GM23338 (cell line): ENCODE results near the gene CTU1. TPM values are rescaled to one million over a fixed set of nuclear protein-coding genes. Genes with fewer than 3 reads are reported as not detected.

Experiments
- ATAC-seq: fragments of 200-7000 bp; cut with Tn5 transposase; 3 replicates; pipeline ENCODE4 v1.9.1; 2020
- DNase-seq: peaks from one replicate; pipeline ENCODE4 v3.0.0-alpha.2; 2015; ENCODE audit warnings: low spot score
- H2AFZ ChIP-seq: fragments of 200-600 bp; sonication (generic); 2 replicates; pipeline ENCODE4 v1.8.0; 2016; ENCODE audit warnings: antibody characterized with exemption, mild to moderate bottlenecking, moderate library complexity
- H3F3A ChIP-seq: fragments of 200-600 bp; sonication (generic); replicated peaks from 2 replicates; pipeline ENCODE4 v1.8.0; 2017; ENCODE audit warnings: antibody characterized with exemption, mixed run types, low read depth
- H3K27ac ChIP-seq: fragments of 200-600 bp; sonication (generic); 2 replicates; pipeline ENCODE4 v1.6.1; 2016; ENCODE audit warnings: low read depth
- H3K27me3 ChIP-seq: fragments of 200-600 bp; sonication (generic); 2 replicates; pipeline ENCODE4 v1.8.0; 2016; ENCODE audit warnings: mild to moderate bottlenecking, mixed run types, moderate library complexity; ENCODE audit not compliant: insufficient read depth
- H3K36me3 ChIP-seq: fragments of 200-600 bp; sonication (generic); 2 replicates; pipeline ENCODE4 v1.8.0; 2016; ENCODE audit warnings: mild to moderate bottlenecking; ENCODE audit not compliant: insufficient read depth
- H3K4me1 ChIP-seq: fragments of 200-600 bp; sonication (generic); 2 replicates; pipeline ENCODE4 v1.8.0; 2016; ENCODE audit warnings: mild to moderate bottlenecking, moderate library complexity; ENCODE audit not compliant: insufficient read depth
- H3K4me2 ChIP-seq: fragments of 200-600 bp; sonication (generic); 2 replicates; pipeline ENCODE4 v1.7.1; 2017; ENCODE audit warnings: mixed run types
- H3K4me3 ChIP-seq: fragments of 200-600 bp; sonication (generic); 2 replicates; pipeline ENCODE4 v1.6.1; 2016; ENCODE audit warnings: mixed run types
- H3K79me2 ChIP-seq: fragments of 200-600 bp; sonication (generic); replicated peaks from 2 replicates; pipeline ENCODE4 v1.8.0; 2017; ENCODE audit warnings: mild to moderate bottlenecking; ENCODE audit not compliant: insufficient read depth
- H3K9me2 ChIP-seq: fragments of 200-600 bp; sonication (generic); 2 replicates; pipeline ENCODE4 v1.8.0; 2017; ENCODE audit not compliant: insufficient read depth
- H4K20me1 ChIP-seq: fragments of 200-600 bp; sonication (generic); replicated peaks from 2 replicates; pipeline ENCODE4 v1.8.0; 2017; ENCODE audit warnings: mild to moderate bottlenecking; ENCODE audit not compliant: insufficient read depth
- H3K27ac Mint-ChIP-seq: 2 replicates; pipeline ENCODE4 v1.8.0; 2020; ENCODE audit warnings: inconsistent platforms, mild to moderate bottlenecking, moderate library complexity, mixed read lengths
- H3K27me3 Mint-ChIP-seq: 3 replicates; pipeline ENCODE4 v1.8.0; 2022; ENCODE audit warnings: low read depth, mild to moderate bottlenecking, moderate library complexity, mixed read lengths, inconsistent platforms; ENCODE audit not compliant: insufficient read depth, poor library complexity
- H3K36me3 Mint-ChIP-seq: 3 replicates; pipeline ENCODE4 v1.8.0; 2021; ENCODE audit warnings: low read depth, mild to moderate bottlenecking, inconsistent platforms, moderate library complexity, mixed read lengths
- H3K4me1 Mint-ChIP-seq: 3 replicates; pipeline ENCODE4 v1.8.0; 2020; ENCODE audit warnings: mild to moderate bottlenecking, inconsistent platforms, mixed read lengths
- H3K4me3 Mint-ChIP-seq: 3 replicates; pipeline ENCODE4 v1.8.0; 2021; ENCODE audit warnings: moderate library complexity, mild to moderate bottlenecking, inconsistent platforms, mixed read lengths
- H3K9me3 Mint-ChIP-seq: 3 replicates; pipeline ENCODE4 v1.8.0; 2020; ENCODE audit warnings: moderate library complexity, mild to moderate bottlenecking, inconsistent platforms, mixed read lengths
- CREB1 ChIP-seq: fragments of 250-450 bp; sonication (Bioruptor Pico); IDR thresholded peaks from 2 replicates; pipeline ENCODE4 v1.5.0; 2020; ENCODE audit warnings: low read depth, mild to moderate bottlenecking, moderate library complexity
- JUNB ChIP-seq: IDR thresholded peaks from one replicate; pipeline ENCODE4 v1.6.1; 2016; ENCODE audit warnings: antibody characterized with exemption; ENCODE audit not compliant: unreplicated experiment
- polyA plus RNA-seq: library from polyadenylated mRNA; unstranded; fragments of >200 nt; fragmentation: Nextera tagmentation; extraction: Ambion mirVana; gene quantifications from 2 replicates; pipeline ENCODE4 v1.2.1, GENCODE V29; 2016
- total RNA-seq: library from RNA; depleted of rRNA; stranded (reverse); fragments of >200 nt; shearing (Covaris generic); gene quantifications from 2 replicates; pipeline ENCODE4 v1.2.3, GENCODE V29; 2014
- TF ChIP-seq, protein P1 (sequence below): IDR thresholded peaks from one replicate; pipeline ENCODE4 v1.6.1; 2018; ENCODE audit warnings: antibody characterized with exemption; ENCODE audit not compliant: unreplicated experiment
- TF ChIP-seq, protein P2 (sequence below), 2 experiments: fragments of 200-600 bp in 1 of 2; sonication (generic) in 1 of 2; conservative IDR thresholded peaks; 2 replicates each; pipeline versions ENCODE4 v1.5.1 to v1.6.1; 2016 to 2017; ENCODE audit warnings: antibody characterized with exemption in 2 of 2, low read depth in 2 of 2, mild to moderate bottlenecking in 2 of 2, moderate library complexity in 1 of 2

The CTU1 gene
- total and polyA plus RNA-seq, 2 experiments from 2014 or later, result 3.7 to 18.8 TPM

DNA sequence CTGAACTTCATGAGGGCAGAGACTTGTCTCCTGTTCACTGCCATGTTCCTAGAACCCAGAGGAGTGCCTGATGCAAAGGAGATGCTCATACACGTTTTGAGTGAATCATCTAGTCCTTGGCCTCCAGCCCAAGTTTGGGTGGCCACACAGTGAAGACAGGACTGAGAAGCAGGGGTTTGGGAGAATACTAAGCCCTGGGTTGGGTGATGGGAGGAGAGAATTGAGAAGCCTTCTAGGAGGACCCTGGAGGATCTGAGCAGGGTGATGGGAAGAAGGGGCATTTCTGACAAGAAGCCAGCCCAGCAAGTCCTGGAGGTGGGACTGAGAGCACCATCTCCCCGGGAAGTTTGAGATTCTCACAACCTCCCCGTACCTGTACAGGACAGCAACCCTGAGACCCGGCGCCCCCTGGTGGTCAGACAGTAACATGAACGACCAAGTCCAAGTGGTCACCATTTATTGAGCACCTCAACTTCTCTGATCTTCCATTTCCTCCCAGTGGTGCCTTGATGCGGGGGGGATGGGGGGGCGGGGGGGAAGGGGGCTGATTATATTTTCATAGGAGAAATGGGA, 11.0 kb downstream of the CTU1 start (continued):
- TF ChIP-seq, protein P1, sequence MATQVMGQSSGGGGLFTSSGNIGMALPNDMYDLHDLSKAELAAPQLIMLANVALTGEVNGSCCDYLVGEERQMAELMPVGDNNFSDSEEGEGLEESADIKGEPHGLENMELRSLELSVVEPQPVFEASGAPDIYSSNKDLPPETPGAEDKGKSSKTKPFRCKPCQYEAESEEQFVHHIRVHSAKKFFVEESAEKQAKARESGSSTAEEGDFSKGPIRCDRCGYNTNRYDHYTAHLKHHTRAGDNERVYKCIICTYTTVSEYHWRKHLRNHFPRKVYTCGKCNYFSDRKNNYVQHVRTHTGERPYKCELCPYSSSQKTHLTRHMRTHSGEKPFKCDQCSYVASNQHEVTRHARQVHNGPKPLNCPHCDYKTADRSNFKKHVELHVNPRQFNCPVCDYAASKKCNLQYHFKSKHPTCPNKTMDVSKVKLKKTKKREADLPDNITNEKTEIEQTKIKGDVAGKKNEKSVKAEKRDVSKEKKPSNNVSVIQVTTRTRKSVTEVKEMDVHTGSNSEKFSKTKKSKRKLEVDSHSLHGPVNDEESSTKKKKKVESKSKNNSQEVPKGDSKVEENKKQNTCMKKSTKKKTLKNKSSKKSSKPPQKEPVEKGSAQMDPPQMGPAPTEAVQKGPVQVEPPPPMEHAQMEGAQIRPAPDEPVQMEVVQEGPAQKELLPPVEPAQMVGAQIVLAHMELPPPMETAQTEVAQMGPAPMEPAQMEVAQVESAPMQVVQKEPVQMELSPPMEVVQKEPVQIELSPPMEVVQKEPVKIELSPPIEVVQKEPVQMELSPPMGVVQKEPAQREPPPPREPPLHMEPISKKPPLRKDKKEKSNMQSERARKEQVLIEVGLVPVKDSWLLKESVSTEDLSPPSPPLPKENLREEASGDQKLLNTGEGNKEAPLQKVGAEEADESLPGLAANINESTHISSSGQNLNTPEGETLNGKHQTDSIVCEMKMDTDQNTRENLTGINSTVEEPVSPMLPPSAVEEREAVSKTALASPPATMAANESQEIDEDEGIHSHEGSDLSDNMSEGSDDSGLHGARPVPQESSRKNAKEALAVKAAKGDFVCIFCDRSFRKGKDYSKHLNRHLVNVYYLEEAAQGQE, result no peak

DNA sequence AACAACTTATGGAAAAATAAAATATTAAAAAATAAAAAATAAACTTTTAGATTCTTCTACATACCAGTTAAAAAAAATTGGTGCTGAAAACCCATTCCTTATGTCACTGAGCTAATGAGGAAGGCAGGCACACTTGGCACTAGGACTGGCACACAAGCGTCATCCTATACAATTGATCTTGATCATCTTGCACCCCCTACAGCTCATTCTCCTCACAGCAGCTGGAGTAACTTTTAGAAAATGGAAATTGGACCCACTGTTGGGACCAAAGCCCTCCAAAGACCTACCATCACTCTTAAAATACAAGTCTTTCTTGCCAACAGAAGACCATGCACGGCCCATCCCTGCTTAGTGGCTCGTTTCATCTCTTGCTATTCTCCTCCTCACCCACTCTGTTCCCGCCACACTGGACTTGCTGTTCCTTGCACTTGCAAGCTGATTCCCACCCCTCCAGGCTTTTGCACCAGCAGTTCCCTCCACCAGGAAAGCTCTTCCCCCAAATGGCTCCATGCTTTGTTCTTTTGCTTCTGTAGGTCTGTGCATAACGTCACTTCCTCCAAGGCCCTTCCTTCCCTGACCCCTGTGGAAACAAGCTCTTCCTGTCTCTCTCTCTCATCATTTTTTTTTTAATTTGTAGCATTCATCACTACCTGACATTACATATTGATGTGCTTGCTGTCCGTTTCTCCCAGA, 11.6 kb downstream of the CTU1 start:
- H3F3A ChIP-seq, result peaks cover 5% of the 10 kb centered on the region; the same call in 1 of the 2 replicates
- H4K20me1 ChIP-seq, result no peaks in the 10 kb centered on the region
- no peak for ATAC-seq
- Mint-ChIP-seq H3K27me3 (peaks cover 13% of the 10 kb centered on the region), H3K36me3 (peaks cover 5% of the 10 kb centered on the region; the same call in 1 of the 3 replicates), H3K9me3 (peaks cover 4% of the 10 kb centered on the region; the same call in 1 of the 3 replicates), H3K4me3 (no peak overlapping the region; the same call in 2 of the 3 replicates), H3K4me1 (peaks cover 24% of the 10 kb centered on the region), H3K27ac (no peak overlapping the region)
- H3K4me3 ChIP-seq, result no peak overlapping the region
- peaks cover 12% of the 10 kb centered on the region for H3K4me1 ChIP-seq
- no peaks in the 10 kb centered on the region; the same call in 1 of the 2 replicates for H3K27me3 ChIP-seq
- TF ChIP-seq JUNB, result no peak
- TF ChIP-seq, protein P2, sequence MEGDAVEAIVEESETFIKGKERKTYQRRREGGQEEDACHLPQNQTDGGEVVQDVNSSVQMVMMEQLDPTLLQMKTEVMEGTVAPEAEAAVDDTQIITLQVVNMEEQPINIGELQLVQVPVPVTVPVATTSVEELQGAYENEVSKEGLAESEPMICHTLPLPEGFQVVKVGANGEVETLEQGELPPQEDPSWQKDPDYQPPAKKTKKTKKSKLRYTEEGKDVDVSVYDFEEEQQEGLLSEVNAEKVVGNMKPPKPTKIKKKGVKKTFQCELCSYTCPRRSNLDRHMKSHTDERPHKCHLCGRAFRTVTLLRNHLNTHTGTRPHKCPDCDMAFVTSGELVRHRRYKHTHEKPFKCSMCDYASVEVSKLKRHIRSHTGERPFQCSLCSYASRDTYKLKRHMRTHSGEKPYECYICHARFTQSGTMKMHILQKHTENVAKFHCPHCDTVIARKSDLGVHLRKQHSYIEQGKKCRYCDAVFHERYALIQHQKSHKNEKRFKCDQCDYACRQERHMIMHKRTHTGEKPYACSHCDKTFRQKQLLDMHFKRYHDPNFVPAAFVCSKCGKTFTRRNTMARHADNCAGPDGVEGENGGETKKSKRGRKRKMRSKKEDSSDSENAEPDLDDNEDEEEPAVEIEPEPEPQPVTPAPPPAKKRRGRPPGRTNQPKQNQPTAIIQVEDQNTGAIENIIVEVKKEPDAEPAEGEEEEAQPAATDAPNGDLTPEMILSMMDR (conservative IDR thresholded peaks at IDR 0.05; ENCODE audit: low read depth in 2 of 2), result peak; percentile 48 to 65; a peak in 3 of 4 replicates
- no peaks in the 10 kb centered on the region for H3K9me2 ChIP-seq
- H3K79me2 ChIP-seq, result no peaks in the 10 kb centered on the region
- 0 out of 2 replicates have a peak overlapping the region, but pooled peaks have one; percentile 26 for H3K27ac ChIP-seq
- H3K36me3 ChIP-seq, result no peaks in the 10 kb centered on the region
- no peak overlapping the region for H3K4me2 ChIP-seq
- DNase-seq, result peak; percentile 57
- H2AFZ ChIP-seq, result no peak overlapping the region

DNA sequence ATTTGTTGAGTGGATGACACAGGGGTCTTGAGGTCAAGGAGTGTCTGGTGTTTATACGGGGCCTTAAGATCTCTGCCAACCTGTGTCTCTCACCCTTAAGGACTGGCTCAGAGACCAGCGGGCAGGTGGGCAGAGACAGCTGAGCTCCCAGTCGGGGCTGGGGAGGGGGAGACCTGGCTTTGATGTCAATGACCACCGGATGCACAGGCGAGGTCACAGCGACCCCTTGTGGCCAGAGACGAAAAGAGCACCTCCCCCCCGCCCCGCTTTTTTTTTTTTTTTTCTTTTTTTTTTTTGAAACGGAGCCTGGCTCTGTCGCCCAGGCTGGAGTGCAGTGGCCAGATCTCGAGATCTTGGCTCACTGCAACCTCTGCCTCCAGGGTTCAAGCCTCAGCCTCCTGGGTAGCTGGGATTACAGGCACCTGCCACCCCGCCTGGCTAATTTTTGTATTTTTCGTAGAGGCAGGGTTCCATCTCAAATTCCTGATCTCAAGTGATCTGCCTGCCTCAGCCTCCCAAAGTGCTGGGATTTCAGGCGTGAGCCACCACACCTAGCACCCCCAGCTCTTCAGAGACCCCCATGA, 13.4 kb downstream of the CTU1 start:
- ATAC-seq, result peak; percentile 50
- H4K20me1 ChIP-seq, result no peaks in the 10 kb centered on the region
- H3K9me2 ChIP-seq, result no peaks in the 10 kb centered on the region
- peaks cover 11% of the 10 kb centered on the region for H3K4me1 ChIP-seq
- Mint-ChIP-seq H3K36me3 (peaks cover 2% of the 10 kb centered on the region; the same call in 1 of the 3 replicates), H3K27me3 (peaks cover 15% of the 10 kb centered on the region), H3K4me3 (no peak overlapping the region; the same call in 2 of the 3 replicates), H3K4me1 (peaks cover 24% of the 10 kb centered on the region), H3K9me3 (peaks cover 3% of the 10 kb centered on the region; the same call in 1 of the 3 replicates), H3K27ac (no peak overlapping the region; the same call in 1 of the 2 replicates)
- H3K4me2 ChIP-seq, result 0 out of 2 replicates have a peak overlapping the region, but pooled peaks have one; percentile 39
- H3F3A ChIP-seq, result peaks cover 5% of the 10 kb centered on the region; the same call in 1 of the 2 replicates
- no peak overlapping the region for H2AFZ ChIP-seq
- peak; percentile 77 for DNase-seq
- H3K4me3 ChIP-seq, result no peak overlapping the region
- H3K27ac ChIP-seq, result no peak overlapping the region
- no peaks in the 10 kb centered on the region for H3K36me3 ChIP-seq
- no peaks in the 10 kb centered on the region for H3K79me2 ChIP-seq
- no peaks in the 10 kb centered on the region; the same call in 1 of the 2 replicates for H3K27me3 ChIP-seq
- TF ChIP-seq, protein P2 (conservative IDR thresholded peaks at IDR 0.05; ENCODE audit: low read depth in 2 of 2), result peak; percentile 78 to 84
- no peak for TF ChIP-seq CREB1
